NK-92 (cell line): ENCODE data around the gene RANBP9.

Experiments
- DNase-seq: peaks from one replicate; lab custom pipeline; 2025; ENCODE audit not compliant: unreplicated experiment; lab: John Stamatoyannopoulos, UW

Gene RANBP9

DNA sequence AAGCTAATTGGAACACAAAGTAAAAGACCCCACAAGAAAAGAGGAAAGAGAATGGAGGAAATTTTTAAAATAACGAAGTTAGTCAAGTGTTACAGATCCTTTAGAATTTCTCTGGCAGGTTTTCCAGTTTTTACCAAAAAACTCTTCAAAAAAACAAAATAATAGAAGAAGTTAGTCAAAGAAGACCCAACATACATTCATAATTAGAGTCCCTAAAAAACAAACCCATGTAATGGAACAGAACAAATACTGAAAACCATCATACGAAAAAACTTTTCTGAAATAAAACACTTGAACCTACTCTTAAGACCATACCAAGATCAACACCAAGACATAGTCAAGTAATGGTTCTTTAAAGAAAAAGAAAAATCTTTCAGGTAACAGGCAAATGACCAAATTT is 31.6 kb downstream of the RANBP9 start:
- no peak for DNase-seq

DNA sequence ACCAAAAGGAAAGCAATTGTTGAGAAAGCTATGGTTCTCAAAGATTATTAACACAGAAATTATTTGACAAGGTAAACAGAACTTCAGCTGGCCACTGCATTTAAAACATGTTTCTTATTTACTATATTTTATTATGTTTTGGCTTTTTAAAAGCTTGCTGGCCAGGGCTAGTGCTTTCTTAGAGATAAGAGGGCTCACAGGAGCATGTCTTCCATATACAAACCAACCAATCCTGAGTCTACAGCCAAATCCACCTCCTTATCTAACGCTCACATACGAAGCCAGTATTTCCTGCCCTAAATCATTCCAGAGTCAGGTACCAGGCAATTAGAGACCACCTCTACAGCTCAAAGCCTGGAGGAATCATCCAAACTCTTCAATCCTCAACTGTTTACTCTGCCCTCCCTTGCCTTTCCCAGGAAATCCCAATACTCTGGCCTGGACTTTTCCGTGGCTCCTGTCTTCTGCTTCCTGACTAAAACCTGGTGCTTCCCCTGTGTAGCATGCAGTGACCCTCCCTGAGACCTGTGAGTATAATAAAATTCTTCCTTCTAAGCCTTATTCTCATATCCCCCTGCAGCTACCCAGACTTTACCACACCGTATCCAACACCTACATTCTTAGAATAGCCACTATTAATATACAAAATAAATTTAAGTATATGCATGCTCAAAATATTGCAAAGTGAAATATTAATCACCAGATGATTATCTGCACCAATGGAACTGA is 33.2 kb downstream of the RANBP9 start:
- DNase-seq: no peak

DNA sequence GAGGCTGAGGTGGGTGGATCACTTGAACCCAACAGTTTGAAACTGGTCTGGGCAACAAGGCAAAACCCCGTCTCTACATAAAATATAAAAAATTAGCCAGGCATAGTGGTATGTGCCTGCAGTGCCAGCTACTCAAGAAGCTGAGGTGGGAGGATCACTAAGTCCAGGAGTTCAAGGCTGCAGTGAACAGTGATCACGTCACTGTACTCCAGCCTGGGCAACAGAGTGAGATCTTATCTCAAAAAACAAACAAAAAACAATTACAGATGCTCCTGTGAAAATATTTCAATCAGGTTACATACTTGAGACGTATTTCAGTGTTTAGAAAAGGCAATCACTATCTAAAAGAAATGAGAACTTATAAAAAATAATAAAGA is 33.8 kb downstream of the RANBP9 start:
- no peak for DNase-seq

DNA sequence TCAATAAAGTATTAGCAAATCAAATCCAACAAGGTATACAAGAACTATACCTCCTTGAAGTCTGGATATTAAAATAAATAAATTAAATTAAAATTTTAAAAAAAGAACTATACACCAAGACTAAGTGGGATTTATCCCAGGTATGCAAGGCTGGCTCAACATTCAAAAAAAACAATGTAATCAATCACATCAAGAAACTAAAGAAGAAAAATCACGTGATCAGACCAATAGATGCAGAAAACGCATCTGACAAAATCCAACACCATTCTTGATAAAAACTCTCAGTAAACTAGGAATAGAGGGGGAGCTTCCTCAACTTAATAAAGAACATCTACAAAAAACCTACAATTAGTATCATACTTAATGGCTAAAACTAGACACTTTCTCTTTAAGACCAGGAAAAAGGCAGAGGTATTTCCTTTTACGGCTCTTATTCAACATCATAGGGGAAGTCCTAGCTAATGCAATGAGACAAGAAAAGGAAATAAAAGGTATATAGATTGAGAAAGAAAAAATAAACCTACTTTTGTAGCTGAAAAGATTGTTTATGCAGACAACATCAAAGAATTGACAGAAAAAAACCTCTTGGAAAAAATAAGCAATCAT is 35.0 kb downstream of the RANBP9 start:
- DNase-seq: no peak

DNA sequence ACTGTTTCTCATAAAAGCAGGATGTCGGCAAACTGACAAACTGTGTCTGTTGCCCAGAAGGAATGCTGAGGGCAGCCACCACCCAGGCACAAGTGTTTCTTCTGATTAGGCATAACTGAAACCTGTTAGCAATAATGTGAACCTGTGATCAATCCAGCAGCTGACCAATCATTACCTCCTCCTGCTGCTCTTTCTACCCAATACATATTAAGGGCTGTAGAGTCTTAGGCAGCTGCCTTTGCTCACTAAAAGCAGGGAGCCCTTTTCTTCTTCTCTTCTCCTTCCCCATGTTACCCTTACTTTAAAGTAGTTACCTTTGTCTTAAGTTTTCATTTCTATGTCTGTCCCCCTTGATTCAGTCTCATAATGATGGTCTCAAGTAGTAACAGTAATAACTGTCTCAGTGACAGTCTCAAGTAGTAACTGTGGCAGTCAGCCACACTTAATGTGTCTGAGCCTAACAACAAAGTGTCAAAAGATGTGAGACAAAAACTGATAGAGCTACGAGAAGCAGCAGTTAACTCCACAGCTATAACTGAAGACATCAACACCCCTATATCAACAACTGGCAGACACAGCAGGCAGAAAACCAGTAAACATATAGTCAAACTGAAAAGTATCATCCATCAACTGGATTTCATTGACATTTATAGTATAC is 37.0 kb downstream of the RANBP9 start:
- no peak for DNase-seq

DNA sequence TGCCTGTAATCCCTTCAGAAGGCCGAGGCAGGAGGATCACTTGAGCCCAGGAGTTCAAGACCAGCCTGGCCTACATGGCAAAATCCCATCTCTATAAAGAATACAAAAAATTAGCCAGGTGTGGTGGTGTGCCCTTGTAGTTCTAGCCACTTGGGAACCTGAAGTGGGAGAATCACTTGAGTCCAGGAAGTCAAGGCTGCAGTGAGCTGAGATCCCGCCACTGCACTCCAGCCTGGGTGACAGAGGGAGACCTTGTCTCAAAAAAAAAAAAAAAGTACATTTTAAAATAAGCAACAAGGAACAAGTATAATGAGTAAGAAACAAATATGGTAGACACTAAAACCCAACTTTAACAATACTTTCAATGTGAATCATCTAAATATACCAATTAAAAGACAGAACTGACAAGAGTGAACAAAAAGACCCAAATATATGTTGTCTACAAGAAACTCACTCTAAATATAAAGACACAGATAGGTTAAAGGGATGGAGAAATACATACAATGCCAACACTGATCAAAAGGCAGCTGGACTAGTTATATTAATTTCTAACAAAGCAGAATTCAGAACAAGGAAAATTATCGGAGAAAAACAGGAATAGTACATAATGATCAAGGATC is 37.7 kb downstream of the RANBP9 start:
- no peak for DNase-seq

DNA sequence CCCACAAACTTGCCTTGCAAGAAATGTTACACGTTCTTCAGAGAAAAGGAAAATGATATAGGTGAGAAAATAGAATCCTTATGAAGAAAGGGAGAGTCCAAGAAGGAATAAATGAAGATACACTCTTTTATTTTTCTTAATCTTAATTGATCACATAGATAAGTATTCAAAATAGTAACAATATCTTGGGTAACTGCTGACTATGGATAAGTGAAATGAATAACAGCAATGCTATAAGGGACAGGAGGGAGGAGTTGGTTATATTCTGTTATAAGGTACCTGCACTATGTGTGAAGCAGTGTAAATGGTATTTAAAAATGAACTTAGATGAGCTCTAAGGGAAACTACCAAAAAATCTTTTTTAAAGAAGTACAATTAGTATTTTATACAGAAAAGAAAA is 38.3 kb downstream of the RANBP9 start:
- no peak for DNase-seq

DNA sequence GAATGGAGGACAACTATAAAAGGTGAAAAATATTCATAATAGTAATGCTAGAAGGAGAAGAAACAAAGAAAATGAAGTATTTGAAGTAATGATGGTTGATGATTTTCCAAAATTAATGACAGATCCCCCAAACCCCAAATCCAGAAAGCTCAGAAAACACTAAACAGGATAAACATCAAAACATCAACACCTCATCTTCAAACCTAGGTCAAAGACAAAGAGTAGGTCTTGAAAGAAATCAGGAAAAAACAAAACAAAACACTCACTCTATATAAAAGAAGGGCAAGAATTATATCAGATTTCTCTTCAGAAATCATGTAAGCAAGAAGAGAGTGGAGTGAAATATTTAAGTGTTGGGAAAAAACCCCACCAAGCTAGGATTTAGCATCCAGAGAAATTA is 38.7 kb downstream of the RANBP9 start:
- DNase-seq: no peak

DNA sequence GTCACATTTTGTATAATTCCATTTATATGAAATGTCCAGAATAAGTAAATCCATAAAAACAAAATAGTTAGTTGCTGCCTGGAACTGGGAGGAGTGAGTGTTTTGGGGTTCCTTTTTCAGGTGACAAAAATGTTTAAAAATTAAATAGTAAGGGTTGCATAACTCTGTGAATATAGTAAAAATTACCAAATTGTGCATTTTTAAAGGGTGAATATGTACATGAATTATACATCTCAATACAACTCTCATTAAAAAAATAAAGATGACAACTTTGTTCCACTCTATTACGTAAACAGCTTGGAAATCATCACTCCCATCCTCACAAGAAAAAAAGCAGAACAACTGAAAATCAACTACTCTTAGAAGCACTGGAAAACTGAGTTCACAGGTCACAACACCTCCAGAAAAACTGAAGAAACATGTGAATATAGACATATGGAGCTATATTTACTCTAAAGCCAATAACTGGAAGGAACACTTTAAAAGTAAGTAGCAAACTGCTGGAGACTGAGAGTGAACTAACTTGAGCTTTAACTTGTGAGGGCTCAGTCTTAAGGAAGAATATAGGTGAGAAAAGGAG is 40.0 kb downstream of the RANBP9 start:
- DNase-seq: no peak

DNA sequence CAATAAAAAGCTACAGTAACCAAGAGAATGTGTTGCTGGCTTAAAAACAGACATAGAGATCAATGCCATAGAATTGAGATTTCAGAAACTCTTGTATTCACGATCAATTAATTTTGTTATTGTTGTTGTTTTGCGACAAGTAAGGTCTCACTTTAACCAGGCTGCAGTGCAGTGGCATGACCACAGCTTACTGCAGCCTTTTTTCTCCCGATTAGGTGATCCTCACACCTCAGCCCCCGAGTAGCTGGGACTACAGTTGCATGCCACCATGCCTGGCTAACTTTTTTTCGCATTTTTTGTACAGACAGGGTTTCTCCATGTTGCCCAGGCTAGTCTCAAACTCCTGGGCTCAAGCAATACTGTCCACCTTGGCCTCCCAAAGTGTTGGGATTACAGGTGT is 42.2 kb downstream of the RANBP9 start:
- no peak for DNase-seq

DNA sequence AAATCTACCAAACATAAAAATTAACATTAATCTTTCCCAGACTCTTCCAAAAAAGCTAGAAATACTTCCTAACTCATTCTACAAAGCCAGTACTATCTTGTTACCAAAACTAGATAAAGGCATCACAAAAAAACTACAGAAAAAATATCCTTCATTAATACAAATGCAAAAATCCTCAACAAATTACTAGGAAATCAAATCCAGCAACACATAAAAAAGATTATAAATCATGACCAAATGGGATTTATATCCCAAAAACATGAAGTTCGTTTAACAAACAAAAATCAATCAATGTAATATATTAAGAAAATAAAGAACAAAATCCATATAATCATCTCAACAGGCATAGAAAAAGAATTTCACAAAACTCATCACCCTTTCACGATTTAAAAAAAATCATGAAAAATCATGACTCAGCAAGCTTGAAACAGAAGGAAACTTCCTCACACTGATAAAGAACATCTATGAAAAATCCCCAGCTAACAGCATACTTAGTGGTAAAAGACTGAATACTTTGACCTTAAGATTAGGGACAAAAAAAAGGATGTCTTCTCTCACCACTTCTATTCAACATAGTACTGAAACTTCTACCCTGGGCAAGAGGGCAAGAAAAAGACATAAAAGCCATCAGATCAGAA is 43.2 kb downstream of the RANBP9 start:
- no peak for DNase-seq

DNA sequence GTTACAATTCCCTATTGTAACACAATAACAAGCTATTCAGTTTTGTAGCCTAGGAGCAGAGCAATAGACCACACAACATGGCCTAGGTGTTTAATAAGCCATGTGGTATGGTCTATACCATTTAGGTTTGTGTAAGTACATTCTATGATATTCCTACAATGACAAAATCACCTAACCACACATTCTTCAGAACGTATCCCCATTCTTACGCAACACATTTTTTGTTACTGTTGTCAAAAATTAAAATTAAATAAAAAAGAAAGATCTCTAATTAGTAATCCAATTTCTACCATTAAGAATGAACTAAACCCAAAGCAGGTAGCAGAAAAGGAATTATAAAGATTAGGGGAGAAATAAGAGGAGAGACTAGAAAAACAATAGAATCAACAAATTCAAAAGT is 44.0 kb downstream of the RANBP9 start:
- DNase-seq: no peak

DNA sequence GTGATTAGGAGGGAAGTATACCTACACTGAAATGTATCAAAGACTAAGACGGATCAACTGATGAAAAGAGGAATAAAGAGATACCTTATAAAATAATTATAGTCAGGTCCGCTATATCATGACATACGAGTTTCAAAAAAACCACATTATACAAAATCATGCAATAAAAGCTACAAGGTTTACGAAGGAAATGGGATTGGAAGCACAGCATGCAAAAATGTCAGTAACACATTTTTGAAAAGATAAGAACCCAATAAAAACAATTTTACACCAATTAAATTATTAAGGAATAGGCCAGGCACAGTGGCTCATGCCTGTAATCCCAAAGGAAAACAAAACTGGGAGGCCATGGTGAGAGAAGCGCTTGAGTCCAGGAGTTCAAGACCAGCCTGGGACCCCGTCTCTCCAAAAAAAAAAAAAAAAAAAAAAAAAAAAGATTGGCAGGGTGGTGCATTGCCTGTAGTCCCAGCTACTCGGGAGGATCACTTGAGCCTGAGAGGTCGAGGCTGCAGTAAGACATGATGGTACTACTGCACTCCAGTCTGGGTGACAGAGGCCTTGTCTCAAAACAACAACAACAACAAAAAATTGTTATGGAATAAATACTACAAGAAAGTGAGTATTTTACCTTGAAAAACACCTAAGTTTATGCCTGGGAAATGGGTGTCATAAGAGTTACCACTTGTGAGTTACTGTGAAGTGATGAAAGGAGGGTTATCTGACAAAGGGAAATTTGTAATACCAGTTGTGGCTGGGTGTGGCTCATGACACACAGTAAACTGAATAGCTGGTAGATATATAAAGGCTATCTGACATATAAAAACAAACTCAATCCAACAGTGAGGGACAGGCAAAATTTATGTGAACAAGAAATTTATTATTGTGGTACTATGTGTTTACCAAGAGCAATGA is 45.2 kb downstream of the RANBP9 start:
- no peak for DNase-seq

DNA sequence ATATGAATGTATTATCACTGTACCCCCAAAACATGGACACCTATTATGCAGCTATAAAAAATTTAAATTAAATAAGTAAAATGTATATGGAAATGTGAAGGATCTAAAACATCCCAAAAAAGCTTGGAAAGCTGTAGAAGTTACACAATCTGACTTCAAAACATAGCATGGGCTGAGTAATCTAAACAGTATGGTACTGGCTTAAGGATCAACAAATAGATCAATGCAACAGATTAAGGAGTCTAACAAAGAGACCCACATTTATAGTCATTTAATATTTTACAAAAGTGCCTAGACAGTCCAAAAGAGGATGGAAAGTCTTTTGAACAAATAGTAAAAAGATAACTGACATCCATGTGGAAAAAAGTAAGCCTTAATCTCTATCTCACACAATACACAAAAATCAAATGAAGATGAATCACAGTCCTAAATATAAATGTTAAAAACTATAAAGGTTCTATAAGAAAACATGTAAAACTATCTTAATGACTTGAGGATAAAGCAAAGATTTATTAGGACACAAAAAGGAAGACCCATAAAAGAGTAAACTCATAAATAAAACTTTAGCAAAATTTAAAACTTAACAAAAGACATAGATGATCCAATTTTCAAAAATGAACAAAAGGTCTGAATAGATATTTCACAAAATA is 46.8 kb downstream of the RANBP9 start:
- no peak for DNase-seq

DNA sequence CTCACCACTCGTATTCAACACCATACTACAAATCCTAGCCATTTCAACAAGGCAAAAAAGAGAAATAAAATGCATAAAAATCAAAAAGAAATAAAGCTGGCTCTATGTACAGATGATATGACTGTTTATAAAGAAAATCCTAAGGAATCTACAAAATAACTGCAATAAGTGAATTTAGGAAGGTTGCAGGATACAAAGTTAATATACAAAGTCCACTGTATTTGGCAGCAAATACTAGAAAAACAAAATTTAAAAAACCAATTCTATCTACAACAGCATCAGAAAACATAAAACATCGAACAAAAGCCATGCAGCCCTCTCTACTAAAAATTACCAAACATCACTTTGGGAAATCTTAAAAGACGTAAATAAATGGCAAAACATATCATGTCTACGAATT is 47.6 kb downstream of the RANBP9 start:
- DNase-seq: no peak

DNA sequence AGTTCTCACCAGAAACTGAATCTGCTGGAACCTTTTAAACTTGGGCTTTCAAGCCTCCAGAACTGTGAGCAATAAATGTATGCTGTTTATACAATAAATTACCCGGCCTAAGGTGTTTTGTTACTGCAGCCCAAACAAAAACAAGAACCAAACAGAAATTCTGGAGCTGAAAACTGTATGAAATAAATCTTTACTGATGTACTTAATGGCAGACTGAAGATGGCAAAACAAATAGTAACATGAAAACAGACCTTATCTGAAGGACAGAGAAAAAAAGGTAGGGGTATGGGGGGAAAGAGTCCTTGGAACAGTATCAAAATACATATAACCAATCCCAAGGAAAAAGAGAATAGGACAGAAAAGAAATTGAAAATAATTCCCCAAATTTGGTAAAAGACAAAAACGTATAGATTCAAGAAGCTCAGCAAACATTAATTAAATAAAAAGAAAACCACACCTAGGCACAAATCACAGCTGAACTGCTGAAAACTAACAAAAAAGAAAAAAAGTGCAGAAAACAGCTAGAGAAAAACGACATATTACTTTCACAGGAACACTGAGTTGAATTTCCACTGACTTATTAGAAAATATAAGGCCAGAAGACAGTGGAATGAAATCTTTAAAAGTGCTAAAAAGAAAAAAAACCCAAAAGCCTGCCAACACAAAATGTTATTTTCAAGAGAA is 48.8 kb downstream of the RANBP9 start:
- no peak for DNase-seq

DNA sequence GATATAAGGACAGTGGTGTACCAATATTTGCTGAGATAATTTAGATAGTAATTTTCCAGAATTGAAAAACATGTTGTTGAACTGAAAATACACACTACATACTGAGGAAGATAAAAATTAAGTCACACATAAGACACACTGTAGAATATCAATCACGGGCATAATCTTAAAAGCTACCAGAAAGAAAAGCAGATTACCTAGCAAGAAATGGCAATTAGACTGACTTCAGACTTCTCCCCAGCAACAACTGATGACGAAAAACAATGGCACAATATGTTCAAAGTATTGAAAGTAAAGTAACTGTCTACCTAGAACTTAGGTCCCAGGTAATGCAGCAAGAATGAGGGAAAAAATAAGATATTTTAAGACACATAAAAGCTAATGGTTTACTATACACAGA is 50.0 kb downstream of the RANBP9 start:
- no peak for DNase-seq

DNA sequence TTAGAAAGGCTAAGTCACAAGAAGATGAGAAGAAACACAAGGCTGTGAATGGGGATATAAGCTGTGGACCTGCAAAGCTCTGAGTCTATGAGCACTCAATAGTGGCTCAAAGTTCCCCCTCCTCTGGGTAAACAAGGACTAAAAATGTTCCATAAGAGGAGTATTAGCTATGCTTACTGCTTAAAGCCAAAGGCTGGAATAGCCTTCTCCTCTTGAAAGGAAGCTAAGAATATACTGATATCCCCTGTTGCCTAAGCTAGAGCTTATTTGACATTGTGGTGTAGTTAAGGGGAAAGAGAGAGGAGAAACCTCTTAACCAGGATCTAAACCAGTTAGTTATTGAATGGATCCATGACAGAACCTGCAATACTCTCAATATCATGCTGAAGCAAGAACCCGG is 50.7 kb downstream of the RANBP9 start:
- DNase-seq: no peak

DNA sequence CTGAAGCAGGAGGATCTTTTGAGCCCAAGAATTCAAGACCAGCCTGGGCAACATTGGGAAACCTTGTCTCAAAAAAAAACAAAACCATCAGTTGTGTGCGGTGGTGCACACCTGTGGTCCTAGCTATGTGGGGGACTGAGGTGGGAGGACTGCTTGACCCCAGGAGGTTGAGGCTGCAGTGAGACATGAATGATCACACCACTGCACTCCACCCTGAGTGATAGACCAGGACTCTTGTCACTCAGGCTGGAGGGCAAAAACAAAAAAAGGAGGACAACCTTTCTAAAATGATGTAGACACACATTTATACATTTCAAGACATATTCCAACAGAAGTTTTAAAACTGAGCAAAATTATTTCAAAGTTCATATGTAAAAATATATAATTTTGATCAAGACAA is 51.4 kb downstream of the RANBP9 start:
- no peak for DNase-seq
